Hepatocyte (in vitro differentiated cells): ENCODE results near the gene CTBP2.

Source experiments
- EZH2phosphoT487 ChIP-seq: fragments of 200-600 bp; sonication (generic); IDR thresholded peaks from one replicate; pipeline ENCODE4 v1.6.1; 2018; ENCODE audit warnings: antibody characterized with exemption, mild to moderate bottlenecking, low read depth, moderate library complexity; ENCODE audit not compliant: unreplicated experiment, severe bottlenecking
- TF ChIP-seq, protein P1 (sequence below): fragments of 200-600 bp; sonication (generic); IDR thresholded peaks from 2 replicates; pipeline ENCODE4 v1.5.1; 2016; ENCODE audit warnings: antibody characterized with exemption, mild to moderate bottlenecking; ENCODE audit not compliant: poor library complexity

DNA sequence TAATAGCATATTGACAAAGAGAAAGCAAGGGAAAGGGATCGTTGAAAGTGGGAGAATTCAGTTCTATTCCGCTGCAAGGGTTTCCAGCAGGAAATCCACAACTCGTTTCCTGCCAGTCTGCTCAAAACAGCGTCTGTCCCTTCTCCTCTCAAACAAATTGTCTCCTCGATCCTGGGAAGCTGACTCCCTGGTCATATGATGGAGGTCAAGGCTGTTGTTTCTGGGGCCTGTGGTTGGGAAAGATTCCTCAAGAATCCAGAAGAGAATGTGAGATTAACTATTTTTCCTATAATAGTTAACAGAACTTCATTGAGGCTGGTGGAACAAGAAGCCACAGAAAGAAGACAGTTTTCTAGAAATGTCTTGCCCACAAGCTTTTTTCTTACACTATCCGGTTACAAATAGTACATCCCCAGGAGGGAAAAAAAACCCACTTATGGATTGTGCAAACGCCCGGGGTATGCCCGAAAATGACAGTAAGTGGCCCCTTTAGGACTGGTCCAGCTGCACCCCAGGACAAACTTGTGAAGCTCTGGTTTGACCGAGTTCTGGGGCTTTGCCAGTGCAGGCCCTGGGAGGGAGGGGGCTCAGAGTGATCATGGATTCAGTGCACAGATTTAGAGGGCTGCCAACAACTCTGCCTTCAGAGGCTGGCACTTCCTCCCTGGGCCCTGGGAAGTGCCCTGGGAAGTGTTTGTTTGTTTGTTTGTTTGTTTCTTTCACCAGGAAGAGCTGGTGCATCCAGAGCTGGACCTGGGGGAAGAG, 49.4 kb upstream of the CTBP2 start:
- TF ChIP-seq, protein P1, sequence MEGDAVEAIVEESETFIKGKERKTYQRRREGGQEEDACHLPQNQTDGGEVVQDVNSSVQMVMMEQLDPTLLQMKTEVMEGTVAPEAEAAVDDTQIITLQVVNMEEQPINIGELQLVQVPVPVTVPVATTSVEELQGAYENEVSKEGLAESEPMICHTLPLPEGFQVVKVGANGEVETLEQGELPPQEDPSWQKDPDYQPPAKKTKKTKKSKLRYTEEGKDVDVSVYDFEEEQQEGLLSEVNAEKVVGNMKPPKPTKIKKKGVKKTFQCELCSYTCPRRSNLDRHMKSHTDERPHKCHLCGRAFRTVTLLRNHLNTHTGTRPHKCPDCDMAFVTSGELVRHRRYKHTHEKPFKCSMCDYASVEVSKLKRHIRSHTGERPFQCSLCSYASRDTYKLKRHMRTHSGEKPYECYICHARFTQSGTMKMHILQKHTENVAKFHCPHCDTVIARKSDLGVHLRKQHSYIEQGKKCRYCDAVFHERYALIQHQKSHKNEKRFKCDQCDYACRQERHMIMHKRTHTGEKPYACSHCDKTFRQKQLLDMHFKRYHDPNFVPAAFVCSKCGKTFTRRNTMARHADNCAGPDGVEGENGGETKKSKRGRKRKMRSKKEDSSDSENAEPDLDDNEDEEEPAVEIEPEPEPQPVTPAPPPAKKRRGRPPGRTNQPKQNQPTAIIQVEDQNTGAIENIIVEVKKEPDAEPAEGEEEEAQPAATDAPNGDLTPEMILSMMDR = no peak
- TF ChIP-seq EZH2phosphoT487 = no peak
